ENCODE measurements around the gene SLC9A3. TPM values are rescaled to one million over a fixed set of nuclear protein-coding genes. Genes with fewer than 3 reads are reported as not detected.

SLC9A3 gene
- total RNA-seq, 1 donor from 2014 or later, result 6.4 TPM

- H3K9me3 Mint-ChIP-seq, result peaks cover 12% of the 10 kb centered on the region
- peaks cover 47% of the 10 kb centered on the region for H3K36me3 Mint-ChIP-seq
- H3K27me3 Mint-ChIP-seq, result no peaks in the 10 kb centered on the region
- DNase-seq (ENCODE audit: extremely low spot score, unreplicated experiment), result no peak
- no peaks in the 10 kb centered on the region for H3K4me1 Mint-ChIP-seq (ENCODE audit: unreplicated experiment)
- no peak overlapping the region for H3K27ac Mint-ChIP-seq
- TF ChIP-seq, protein P1, sequence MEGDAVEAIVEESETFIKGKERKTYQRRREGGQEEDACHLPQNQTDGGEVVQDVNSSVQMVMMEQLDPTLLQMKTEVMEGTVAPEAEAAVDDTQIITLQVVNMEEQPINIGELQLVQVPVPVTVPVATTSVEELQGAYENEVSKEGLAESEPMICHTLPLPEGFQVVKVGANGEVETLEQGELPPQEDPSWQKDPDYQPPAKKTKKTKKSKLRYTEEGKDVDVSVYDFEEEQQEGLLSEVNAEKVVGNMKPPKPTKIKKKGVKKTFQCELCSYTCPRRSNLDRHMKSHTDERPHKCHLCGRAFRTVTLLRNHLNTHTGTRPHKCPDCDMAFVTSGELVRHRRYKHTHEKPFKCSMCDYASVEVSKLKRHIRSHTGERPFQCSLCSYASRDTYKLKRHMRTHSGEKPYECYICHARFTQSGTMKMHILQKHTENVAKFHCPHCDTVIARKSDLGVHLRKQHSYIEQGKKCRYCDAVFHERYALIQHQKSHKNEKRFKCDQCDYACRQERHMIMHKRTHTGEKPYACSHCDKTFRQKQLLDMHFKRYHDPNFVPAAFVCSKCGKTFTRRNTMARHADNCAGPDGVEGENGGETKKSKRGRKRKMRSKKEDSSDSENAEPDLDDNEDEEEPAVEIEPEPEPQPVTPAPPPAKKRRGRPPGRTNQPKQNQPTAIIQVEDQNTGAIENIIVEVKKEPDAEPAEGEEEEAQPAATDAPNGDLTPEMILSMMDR (conservative IDR thresholded peaks at IDR 0.05), result no peak
- H3K4me3 Mint-ChIP-seq, result no peak overlapping the region
These were observed 67.7 kb downstream of the SLC9A3 start for GRCh38 chr5:456351-457194.

DNA sequence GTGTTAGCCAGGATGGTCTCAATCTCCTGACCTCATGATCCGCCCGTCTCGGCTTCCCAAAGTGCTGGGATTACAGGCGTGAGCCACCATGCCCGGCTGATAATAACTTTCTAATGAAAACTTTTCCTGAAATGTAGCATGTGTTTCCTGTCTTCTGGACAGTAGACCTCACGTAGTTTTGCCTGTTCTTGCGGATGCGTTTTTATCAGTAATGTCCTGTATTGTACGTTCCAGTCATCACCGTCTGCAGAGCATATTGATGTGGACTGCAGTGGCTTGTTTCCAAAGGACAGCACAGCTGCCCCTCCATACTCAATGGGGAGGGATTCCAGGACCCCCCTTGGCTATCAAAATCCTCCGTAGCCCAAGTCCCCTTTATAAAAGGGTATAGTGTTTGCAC lies 68.4 kb downstream of the SLC9A3 start:
- H3K27ac Mint-ChIP-seq, result no peak overlapping the region
- TF ChIP-seq, protein P1 (conservative IDR thresholded peaks at IDR 0.05), result no peak
- no peaks in the 10 kb centered on the region for H3K4me1 Mint-ChIP-seq (ENCODE audit: unreplicated experiment)
- DNase-seq (ENCODE audit: extremely low spot score, unreplicated experiment), result no peak
- peaks cover 15% of the 10 kb centered on the region for H3K9me3 Mint-ChIP-seq
- H3K27me3 Mint-ChIP-seq, result no peaks in the 10 kb centered on the region
- H3K4me3 Mint-ChIP-seq, result no peak overlapping the region
- H3K36me3 Mint-ChIP-seq, result peaks cover 54% of the 10 kb centered on the region

DNA sequence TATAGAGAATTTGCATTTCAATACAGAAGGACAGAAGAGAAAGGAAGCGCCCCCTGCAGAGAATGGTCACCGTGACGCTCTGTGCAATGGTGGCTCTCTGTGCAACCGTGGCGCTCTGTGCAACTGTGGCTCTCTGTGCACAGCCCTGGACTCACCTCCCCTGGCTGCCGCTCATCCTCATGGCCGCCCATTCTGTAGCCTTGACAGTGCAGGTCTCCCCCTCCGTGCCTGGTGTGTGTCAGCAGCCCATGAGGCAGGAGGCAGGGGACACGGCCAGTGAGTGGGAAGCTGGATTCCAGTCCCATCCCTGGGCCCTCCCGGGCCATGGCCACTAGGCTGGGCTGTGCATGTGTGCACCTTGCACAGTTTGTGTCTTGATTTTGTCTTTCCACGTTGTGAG lies 69.3 kb downstream of the SLC9A3 start:
- Mint-ChIP-seq H3K9me3 (peaks cover 15% of the 10 kb centered on the region), H3K4me3 (no peak overlapping the region), H3K27ac (no peak overlapping the region), H3K4me1 (ENCODE audit: unreplicated experiment) (no peaks in the 10 kb centered on the region), H3K27me3 (no peaks in the 10 kb centered on the region), H3K36me3 (peaks cover 59% of the 10 kb centered on the region)
- TF ChIP-seq, protein P1 (conservative IDR thresholded peaks at IDR 0.05), result no peak
- no peak for DNase-seq (ENCODE audit: extremely low spot score, unreplicated experiment)

DNA sequence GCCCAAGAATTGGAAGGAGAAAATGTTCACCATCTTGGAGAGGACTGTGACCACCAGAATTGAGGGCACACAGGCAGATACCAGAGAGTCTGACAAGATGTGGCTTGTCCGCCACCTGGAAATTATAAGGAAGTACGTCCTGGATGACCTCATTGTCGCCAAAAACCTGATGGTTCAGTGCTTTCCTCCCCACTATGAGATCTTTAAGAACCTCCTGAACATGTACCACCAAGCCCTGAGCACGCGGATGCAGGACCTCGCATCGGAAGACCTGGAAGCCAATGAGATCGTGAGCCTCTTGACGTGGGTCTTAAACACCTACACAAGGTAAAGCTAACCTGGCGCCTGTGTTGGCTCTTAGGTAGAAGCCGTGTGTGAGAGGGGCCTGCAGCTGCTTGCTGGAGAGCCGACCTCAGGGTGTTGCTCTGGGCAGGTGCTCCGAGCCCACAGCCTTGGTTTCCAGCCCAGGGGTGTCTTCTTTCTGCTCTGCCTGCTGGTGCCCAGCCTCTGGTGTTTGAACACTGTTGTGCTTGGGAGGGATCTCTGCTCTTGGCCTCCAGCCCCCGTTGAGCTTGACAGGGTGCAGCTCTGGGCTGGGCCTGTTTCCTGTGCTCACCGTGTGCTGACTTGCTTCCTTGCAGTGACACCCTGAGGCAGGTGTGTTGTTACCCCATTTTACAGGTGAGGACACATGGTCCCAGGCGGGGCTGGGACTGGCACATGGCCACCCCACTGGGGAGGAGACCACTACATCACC lies 70.3 kb downstream of the SLC9A3 start:
- TF ChIP-seq, protein P1 (conservative IDR thresholded peaks at IDR 0.05), result no peak
- DNase-seq (ENCODE audit: extremely low spot score, unreplicated experiment), result no peak
- Mint-ChIP-seq H3K4me1 (ENCODE audit: unreplicated experiment) (no peaks in the 10 kb centered on the region), H3K36me3 (peaks cover 60% of the 10 kb centered on the region), H3K4me3 (no peak overlapping the region), H3K27ac (no peak overlapping the region), H3K27me3 (no peaks in the 10 kb centered on the region), H3K9me3 (peaks cover 15% of the 10 kb centered on the region)

GRCh38 chr5:452978-453710 lies 71.1 kb downstream of the SLC9A3 start:
- TF ChIP-seq, protein P1 (conservative IDR thresholded peaks at IDR 0.05), result no peak

More at GRCh38 chr5:452978-453710, 71.1 kb downstream of the SLC9A3 start:
- Mint-ChIP-seq H3K27me3 (no peaks in the 10 kb centered on the region), H3K4me1 (ENCODE audit: unreplicated experiment) (no peaks in the 10 kb centered on the region), H3K9me3 (peaks cover 15% of the 10 kb centered on the region), H3K36me3 (peaks cover 58% of the 10 kb centered on the region), H3K4me3 (no peak overlapping the region), H3K27ac (no peak overlapping the region)
- no peak for DNase-seq (ENCODE audit: extremely low spot score, unreplicated experiment)

Data from type B pancreatic cell (in vitro differentiated cells).